GM23338 (cell line): ENCODE data around the gene UPP2. TPM values are rescaled to one million over a fixed set of nuclear protein-coding genes. Genes with fewer than 3 reads are reported as not detected.

Experiments
- ATAC-seq: fragments of 200-7000 bp; cut with Tn5 transposase; 3 replicates; pipeline ENCODE4 v1.9.1; 2020
- DNase-seq: peaks from one replicate; pipeline ENCODE4 v3.0.0-alpha.2; 2015; ENCODE audit warnings: low spot score
- H2AFZ ChIP-seq: fragments of 200-600 bp; sonication (generic); 2 replicates; pipeline ENCODE4 v1.8.0; 2016; ENCODE audit warnings: antibody characterized with exemption, mild to moderate bottlenecking, moderate library complexity
- H3F3A ChIP-seq: fragments of 200-600 bp; sonication (generic); replicated peaks from 2 replicates; pipeline ENCODE4 v1.8.0; 2017; ENCODE audit warnings: antibody characterized with exemption, mixed run types, low read depth
- H3K27ac ChIP-seq: fragments of 200-600 bp; sonication (generic); 2 replicates; pipeline ENCODE4 v1.6.1; 2016; ENCODE audit warnings: low read depth
- H3K27me3 ChIP-seq: fragments of 200-600 bp; sonication (generic); 2 replicates; pipeline ENCODE4 v1.8.0; 2016; ENCODE audit warnings: mild to moderate bottlenecking, mixed run types, moderate library complexity; ENCODE audit not compliant: insufficient read depth
- H3K36me3 ChIP-seq: fragments of 200-600 bp; sonication (generic); 2 replicates; pipeline ENCODE4 v1.8.0; 2016; ENCODE audit warnings: mild to moderate bottlenecking; ENCODE audit not compliant: insufficient read depth
- H3K4me1 ChIP-seq: fragments of 200-600 bp; sonication (generic); 2 replicates; pipeline ENCODE4 v1.8.0; 2016; ENCODE audit warnings: mild to moderate bottlenecking, moderate library complexity; ENCODE audit not compliant: insufficient read depth
- H3K4me2 ChIP-seq: fragments of 200-600 bp; sonication (generic); 2 replicates; pipeline ENCODE4 v1.7.1; 2017; ENCODE audit warnings: mixed run types
- H3K4me3 ChIP-seq: fragments of 200-600 bp; sonication (generic); 2 replicates; pipeline ENCODE4 v1.6.1; 2016; ENCODE audit warnings: mixed run types
- H3K79me2 ChIP-seq: fragments of 200-600 bp; sonication (generic); replicated peaks from 2 replicates; pipeline ENCODE4 v1.8.0; 2017; ENCODE audit warnings: mild to moderate bottlenecking; ENCODE audit not compliant: insufficient read depth
- H3K9me2 ChIP-seq: fragments of 200-600 bp; sonication (generic); 2 replicates; pipeline ENCODE4 v1.8.0; 2017; ENCODE audit not compliant: insufficient read depth
- H4K20me1 ChIP-seq: fragments of 200-600 bp; sonication (generic); replicated peaks from 2 replicates; pipeline ENCODE4 v1.8.0; 2017; ENCODE audit warnings: mild to moderate bottlenecking; ENCODE audit not compliant: insufficient read depth
- H3K27ac Mint-ChIP-seq: 2 replicates; pipeline ENCODE4 v1.8.0; 2020; ENCODE audit warnings: inconsistent platforms, mild to moderate bottlenecking, moderate library complexity, mixed read lengths
- H3K27me3 Mint-ChIP-seq: 3 replicates; pipeline ENCODE4 v1.8.0; 2022; ENCODE audit warnings: low read depth, mild to moderate bottlenecking, moderate library complexity, mixed read lengths, inconsistent platforms; ENCODE audit not compliant: insufficient read depth, poor library complexity
- H3K36me3 Mint-ChIP-seq: 3 replicates; pipeline ENCODE4 v1.8.0; 2021; ENCODE audit warnings: low read depth, mild to moderate bottlenecking, inconsistent platforms, moderate library complexity, mixed read lengths
- H3K4me1 Mint-ChIP-seq: 3 replicates; pipeline ENCODE4 v1.8.0; 2020; ENCODE audit warnings: mild to moderate bottlenecking, inconsistent platforms, mixed read lengths
- H3K4me3 Mint-ChIP-seq: 3 replicates; pipeline ENCODE4 v1.8.0; 2021; ENCODE audit warnings: moderate library complexity, mild to moderate bottlenecking, inconsistent platforms, mixed read lengths
- H3K9me3 Mint-ChIP-seq: 3 replicates; pipeline ENCODE4 v1.8.0; 2020; ENCODE audit warnings: moderate library complexity, mild to moderate bottlenecking, inconsistent platforms, mixed read lengths
- CTCF ChIP-seq, 2 experiments: fragments of 200-600 bp in 1 of 2; sonication (generic) in 1 of 2; conservative IDR thresholded peaks; 2 replicates each; pipeline versions ENCODE4 v1.5.1 to v1.6.1; 2016 to 2017; ENCODE audit warnings: antibody characterized with exemption in 2 of 2, low read depth in 2 of 2, mild to moderate bottlenecking in 2 of 2, moderate library complexity in 1 of 2
- ETS1 ChIP-seq: IDR thresholded peaks from 2 replicates; pipeline ENCODE4 v1.6.1; 2016; ENCODE audit warnings: antibody characterized with exemption
- NANOG ChIP-seq: IDR thresholded peaks from 2 replicates; pipeline ENCODE4 v1.6.1; 2016; ENCODE audit warnings: antibody characterized with exemption, borderline replicate concordance
- POLR2AphosphoS5 ChIP-seq: IDR thresholded peaks from 2 replicates; pipeline ENCODE4 v1.6.1; 2016; ENCODE audit warnings: antibody characterized with exemption, low read depth
- polyA plus RNA-seq: library from polyadenylated mRNA; unstranded; fragments of >200 nt; fragmentation: Nextera tagmentation; extraction: Ambion mirVana; gene quantifications from 2 replicates; pipeline ENCODE4 v1.2.1, GENCODE V29; 2016
- total RNA-seq: library from RNA; depleted of rRNA; stranded (reverse); fragments of >200 nt; shearing (Covaris generic); gene quantifications from 2 replicates; pipeline ENCODE4 v1.2.3, GENCODE V29; 2014
- TF ChIP-seq, protein P1 (sequence below): fragments of 250-450 bp; sonication (Bioruptor Pico); IDR thresholded peaks from 2 replicates; pipeline ENCODE4 v1.5.0; 2020; ENCODE audit warnings: mild to moderate bottlenecking, moderate library complexity

Gene UPP2
- total and polyA plus RNA-seq, 2 experiments from 2014 or later, result not detected

GRCh38 chr2:158154596-158154995 lies 52.9 kb downstream of the UPP2 start (continued):
- TF ChIP-seq, protein P1, sequence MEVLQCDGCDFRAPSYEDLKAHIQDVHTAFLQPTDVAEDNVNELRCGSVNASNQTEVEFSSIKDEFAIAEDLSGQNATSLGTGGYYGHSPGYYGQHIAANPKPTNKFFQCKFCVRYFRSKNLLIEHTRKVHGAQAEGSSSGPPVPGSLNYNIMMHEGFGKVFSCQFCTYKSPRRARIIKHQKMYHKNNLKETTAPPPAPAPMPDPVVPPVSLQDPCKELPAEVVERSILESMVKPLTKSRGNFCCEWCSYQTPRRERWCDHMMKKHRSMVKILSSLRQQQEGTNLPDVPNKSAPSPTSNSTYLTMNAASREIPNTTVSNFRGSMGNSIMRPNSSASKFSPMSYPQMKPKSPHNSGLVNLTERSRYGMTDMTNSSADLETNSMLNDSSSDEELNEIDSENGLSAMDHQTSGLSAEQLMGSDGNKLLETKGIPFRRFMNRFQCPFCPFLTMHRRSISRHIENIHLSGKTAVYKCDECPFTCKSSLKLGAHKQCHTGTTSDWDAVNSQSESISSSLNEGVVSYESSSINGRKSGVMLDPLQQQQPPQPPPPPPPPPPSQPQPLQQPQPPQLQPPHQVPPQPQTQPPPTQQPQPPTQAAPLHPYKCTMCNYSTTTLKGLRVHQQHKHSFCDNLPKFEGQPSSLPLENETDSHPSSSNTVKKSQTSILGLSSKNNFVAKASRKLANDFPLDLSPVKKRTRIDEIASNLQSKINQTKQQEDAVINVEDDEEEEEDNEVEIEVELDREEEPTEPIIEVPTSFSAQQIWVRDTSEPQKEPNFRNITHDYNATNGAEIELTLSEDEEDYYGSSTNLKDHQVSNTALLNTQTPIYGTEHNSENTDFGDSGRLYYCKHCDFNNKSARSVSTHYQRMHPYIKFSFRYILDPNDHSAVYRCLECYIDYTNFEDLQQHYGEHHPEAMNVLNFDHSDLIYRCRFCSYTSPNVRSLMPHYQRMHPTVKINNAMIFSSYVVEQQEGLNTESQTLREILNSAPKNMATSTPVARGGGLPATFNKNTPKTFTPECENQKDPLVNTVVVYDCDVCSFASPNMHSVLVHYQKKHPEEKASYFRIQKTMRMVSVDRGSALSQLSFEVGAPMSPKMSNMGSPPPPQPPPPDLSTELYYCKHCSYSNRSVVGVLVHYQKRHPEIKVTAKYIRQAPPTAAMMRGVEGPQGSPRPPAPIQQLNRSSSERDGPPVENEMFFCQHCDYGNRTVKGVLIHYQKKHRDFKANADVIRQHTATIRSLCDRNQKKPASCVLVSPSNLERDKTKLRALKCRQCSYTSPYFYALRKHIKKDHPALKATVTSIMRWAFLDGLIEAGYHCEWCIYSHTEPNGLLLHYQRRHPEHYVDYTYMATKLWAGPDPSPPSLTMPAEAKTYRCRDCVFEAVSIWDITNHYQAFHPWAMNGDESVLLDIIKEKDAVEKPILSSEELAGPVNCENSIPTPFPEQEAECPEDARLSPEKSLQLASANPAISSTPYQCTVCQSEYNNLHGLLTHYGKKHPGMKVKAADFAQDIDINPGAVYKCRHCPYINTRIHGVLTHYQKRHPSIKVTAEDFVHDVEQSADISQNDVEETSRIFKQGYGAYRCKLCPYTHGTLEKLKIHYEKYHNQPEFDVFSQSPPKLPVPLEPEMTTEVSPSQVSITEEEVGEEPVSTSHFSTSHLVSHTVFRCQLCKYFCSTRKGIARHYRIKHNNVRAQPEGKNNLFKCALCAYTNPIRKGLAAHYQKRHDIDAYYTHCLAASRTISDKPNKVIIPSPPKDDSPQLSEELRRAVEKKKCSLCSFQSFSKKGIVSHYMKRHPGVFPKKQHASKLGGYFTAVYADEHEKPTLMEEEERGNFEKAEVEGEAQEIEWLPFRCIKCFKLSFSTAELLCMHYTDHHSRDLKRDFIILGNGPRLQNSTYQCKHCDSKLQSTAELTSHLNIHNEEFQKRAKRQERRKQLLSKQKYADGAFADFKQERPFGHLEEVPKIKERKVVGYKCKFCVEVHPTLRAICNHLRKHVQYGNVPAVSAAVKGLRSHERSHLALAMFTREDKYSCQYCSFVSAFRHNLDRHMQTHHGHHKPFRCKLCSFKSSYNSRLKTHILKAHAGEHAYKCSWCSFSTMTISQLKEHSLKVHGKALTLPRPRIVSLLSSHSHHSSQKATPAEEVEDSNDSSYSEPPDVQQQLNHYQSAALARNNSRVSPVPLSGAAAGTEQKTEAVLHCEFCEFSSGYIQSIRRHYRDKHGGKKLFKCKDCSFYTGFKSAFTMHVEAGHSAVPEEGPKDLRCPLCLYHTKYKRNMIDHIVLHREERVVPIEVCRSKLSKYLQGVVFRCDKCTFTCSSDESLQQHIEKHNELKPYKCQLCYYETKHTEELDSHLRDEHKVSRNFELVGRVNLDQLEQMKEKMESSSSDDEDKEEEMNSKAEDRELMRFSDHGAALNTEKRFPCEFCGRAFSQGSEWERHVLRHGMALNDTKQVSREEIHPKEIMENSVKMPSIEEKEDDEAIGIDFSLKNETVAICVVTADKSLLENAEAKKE, result no peak

- Histone ChIP-seq H3K36me3 (no peaks in the 10 kb centered on the region), H2AFZ (no peak overlapping the region), H3K4me2 (no peak overlapping the region), H3K4me1 (0 out of 2 replicates have a peak, but pooled peaks cover 7% of the 10 kb centered on the region), H3F3A (no peaks in the 10 kb centered on the region), H3K79me2 (no peaks in the 10 kb centered on the region), H3K27ac (no peak overlapping the region), H3K27me3 (no peaks in the 10 kb centered on the region), H3K9me2 (no peaks in the 10 kb centered on the region), H3K4me3 (no peak overlapping the region), H4K20me1 (no peaks in the 10 kb centered on the region)
- TF ChIP-seq NANOG (no peak), ETS1 (no peak), CTCF (conservative IDR thresholded peaks at IDR 0.05; ENCODE audit: low read depth in 2 of 2) (no peak), POLR2AphosphoS5 (no peak)
- Mint-ChIP-seq H3K36me3 (no peaks in the 10 kb centered on the region), H3K27ac (no peak overlapping the region), H3K4me3 (no peak overlapping the region), H3K4me1 (peaks cover 3% of the 10 kb centered on the region), H3K9me3 (no peaks in the 10 kb centered on the region), H3K27me3 (no peaks in the 10 kb centered on the region)
- DNase-seq, result no peak
- ATAC-seq, result no peak
Measured at GRCh38 chr2:158172719-158173118, 71.0 kb downstream of the UPP2 start.
